AG10803 (cell line): ENCODE results near the gene SMYD2.

Source experiments
- DNase-seq: peaks from one replicate; pipeline ENCODE4 v3.0.0; 2010; ENCODE audit warnings: low read depth
- H3K4me3 ChIP-seq: 2 replicates; pipeline ENCODE4 v1.5.1; 2011; ENCODE audit warnings: mild to moderate bottlenecking, low read length, control low read depth
- CTCF ChIP-seq: conservative IDR thresholded peaks from 2 replicates; pipeline ENCODE4 v1.5.1; 2011; ENCODE audit warnings: mild to moderate bottlenecking, low read length, control low read depth, inconsistent platforms

The SMYD2 gene

GRCh38 chr1:214281720-214282629 lies 1.0 kb downstream of the SMYD2 start:
- H3K4me3 ChIP-seq = peak overlapping the region; percentile 81

GRCh38 chr1:214282630-214283242 lies 1.8 kb downstream of the SMYD2 start:
- no peak overlapping the region; the same call in 1 of the 2 replicates for H3K4me3 ChIP-seq
- DNase-seq = no peak
- no peak for TF ChIP-seq CTCF

More at GRCh38 chr1:214281720-214282629, 1.0 kb downstream of the SMYD2 start:
- TF ChIP-seq CTCF = no peak
- DNase-seq = peak; percentile 63

- DNase-seq = no peak
- no peak for TF ChIP-seq CTCF
- H3K4me3 ChIP-seq = no peak overlapping the region
These were observed 4.9 kb downstream of the SMYD2 start for GRCh38 chr1:214285610-214286440.

- no peak overlapping the region for H3K4me3 ChIP-seq
- TF ChIP-seq CTCF = no peak
- no peak for DNase-seq
These were observed 6.9 kb downstream of the SMYD2 start for GRCh38 chr1:214287884-214288283.

GRCh38 chr1:214289574-214290272 lies 8.8 kb downstream of the SMYD2 start:
- TF ChIP-seq CTCF = no peak

GRCh38 chr1:214290424-214291037 lies 9.6 kb downstream of the SMYD2 start:
- no peak for TF ChIP-seq CTCF
- DNase-seq = no peak
- H3K4me3 ChIP-seq = no peak overlapping the region

More at GRCh38 chr1:214289574-214290272, 8.8 kb downstream of the SMYD2 start:
- no peak overlapping the region for H3K4me3 ChIP-seq
- no peak for DNase-seq
